PFSK-1 (cell line): ENCODE data around the gene XPO6.

Experiments used
- REST ChIP-seq, 2 experiments: IDR thresholded peaks; 2 replicates each; pipeline versions ENCODE4 v1.6.1 to v1.8.0; 2011 to 2012; ENCODE audit warnings: low read depth in 2 of 2, low read length in 2 of 2, control low read depth in 1 of 2, inconsistent platforms in 1 of 2, mild to moderate bottlenecking in 1 of 2, moderate library complexity in 1 of 2; ENCODE audit not compliant: insufficient read depth in 1 of 2
- SIN3A ChIP-seq: IDR thresholded peaks from 2 replicates; pipeline ENCODE4 v1.6.1; 2012; ENCODE audit warnings: mild to moderate bottlenecking, low read length, moderate library complexity, borderline replicate concordance; ENCODE audit not compliant: insufficient read depth
- TAF1 ChIP-seq: IDR thresholded peaks from 2 replicates; pipeline ENCODE4 v1.6.1; 2012; ENCODE audit warnings: low read length, control low read depth, borderline replicate concordance; ENCODE audit not compliant: insufficient read depth

GRCh38 chr16:28258567-28258966 is 46.8 kb upstream of the XPO6 start:
- TF ChIP-seq REST (IDR thresholded peaks at IDR 0.05; ENCODE audit: insufficient read depth in 1 of 2, low read depth in 2 of 2, low read length in 2 of 2) (no peak), SIN3A (no peak), TAF1 (no peak)
